ENCODE measurements around the gene SLC2A2. TPM values are rescaled to one million over a fixed set of nuclear protein-coding genes. Genes with fewer than 3 reads are reported as not detected.

Gene SLC2A2
- total RNA-seq, 3 donors from 2014 or later, result not detected

GRCh38 chr3:171038342-171038741 is 11.8 kb upstream of the SLC2A2 start:
- Histone ChIP-seq H3K27me3 (no peaks in the 10 kb centered on the region), H3K4me1 (no peaks in the 10 kb centered on the region), H3K27ac (no peak overlapping the region), H3K4me3 (no peak overlapping the region), H3K36me3 (no peaks in the 10 kb centered on the region), H3K9me3 (no peaks in the 10 kb centered on the region)
- no peak for DNase-seq (ENCODE audit: low spot score in 2 of 2)
- intact Hi-C loops (cut with DNase I; ENCODE audit: low total_unique reads), result no loop called here
- TF ChIP-seq POLR2AphosphoS5 (IDR thresholded peaks at IDR 0.05) (no peak), CTCF (IDR thresholded peaks at IDR 0.05) (no peak)

GRCh38 chr3:171028779-171029232 is 2.3 kb upstream of the SLC2A2 start:
- H3K27me3 ChIP-seq, result no peaks in the 10 kb centered on the region
- intact Hi-C loops (cut with DNase I; ENCODE audit: low total_unique reads), result no loop called here
- TF ChIP-seq POLR2AphosphoS5 (IDR thresholded peaks at IDR 0.05), result no peak
- no peak for TF ChIP-seq POLR2A (IDR thresholded peaks at IDR 0.05)
- no peak for TF ChIP-seq CTCF (IDR thresholded peaks at IDR 0.05)
- DNase-seq (ENCODE audit: low spot score in 2 of 2), result no peak
- H3K27ac ChIP-seq, result no peak overlapping the region
- H3K4me1 ChIP-seq, result no peaks in the 10 kb centered on the region
- no peaks in the 10 kb centered on the region for H3K9me3 ChIP-seq
- H3K36me3 ChIP-seq, result no peaks in the 10 kb centered on the region
- peak overlapping the region; percentile 25 to 59 (median 40) for H3K4me3 ChIP-seq

GRCh38 chr3:171028025-171028778 is 1.7 kb upstream of the SLC2A2 start:
- H3K36me3 ChIP-seq, result no peaks in the 10 kb centered on the region
- H3K4me1 ChIP-seq, result no peaks in the 10 kb centered on the region
- no peaks in the 10 kb centered on the region for H3K9me3 ChIP-seq
- intact Hi-C loops (cut with DNase I; ENCODE audit: low total_unique reads), result no loop called here
- H3K4me3 ChIP-seq, result peak overlapping the region; percentile 25 to 59 (median 40)
- no peaks in the 10 kb centered on the region for H3K27me3 ChIP-seq
- DNase-seq (ENCODE audit: low spot score in 2 of 2), result no peak
- TF ChIP-seq CTCF (IDR thresholded peaks at IDR 0.05) (no peak), POLR2A (IDR thresholded peaks at IDR 0.05) (no peak), POLR2AphosphoS5 (IDR thresholded peaks at IDR 0.05) (no peak)
- H3K27ac ChIP-seq, result no peak overlapping the region

DNA sequence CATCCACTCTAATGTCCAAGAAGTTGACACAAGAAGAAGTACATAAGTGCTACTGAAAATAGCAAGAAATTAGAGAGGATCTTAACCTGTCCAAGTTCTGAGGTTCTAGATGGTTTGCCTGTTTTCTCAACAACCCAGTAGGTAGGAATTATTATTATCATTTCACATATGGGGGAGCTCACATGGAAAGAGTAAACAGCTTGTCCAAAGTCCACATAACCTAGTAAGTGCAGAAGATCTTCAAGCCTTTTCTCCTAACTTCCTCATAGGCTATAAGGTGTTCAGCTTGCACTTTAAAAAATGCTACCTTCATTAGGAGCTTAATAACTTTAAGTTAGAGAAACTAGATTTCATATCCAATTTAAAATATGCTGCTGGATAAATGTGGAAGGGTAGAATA is 3.0 kb downstream of the SLC2A2 start:
- DNase-seq (ENCODE audit: low spot score in 2 of 2), result no peak
- H3K27me3 ChIP-seq, result no peaks in the 10 kb centered on the region
- intact Hi-C loops (cut with DNase I; ENCODE audit: low total_unique reads), result no loop called here
- H3K4me1 ChIP-seq, result no peaks in the 10 kb centered on the region
- no peaks in the 10 kb centered on the region for H3K9me3 ChIP-seq
- no peak for TF ChIP-seq CTCF (IDR thresholded peaks at IDR 0.05)
- TF ChIP-seq POLR2A (IDR thresholded peaks at IDR 0.05), result no peak
- no peak for TF ChIP-seq POLR2AphosphoS5 (IDR thresholded peaks at IDR 0.05)
- H3K4me3 ChIP-seq, result no peak overlapping the region
- H3K36me3 ChIP-seq, result no peaks in the 10 kb centered on the region
- H3K27ac ChIP-seq, result no peak overlapping the region

DNA sequence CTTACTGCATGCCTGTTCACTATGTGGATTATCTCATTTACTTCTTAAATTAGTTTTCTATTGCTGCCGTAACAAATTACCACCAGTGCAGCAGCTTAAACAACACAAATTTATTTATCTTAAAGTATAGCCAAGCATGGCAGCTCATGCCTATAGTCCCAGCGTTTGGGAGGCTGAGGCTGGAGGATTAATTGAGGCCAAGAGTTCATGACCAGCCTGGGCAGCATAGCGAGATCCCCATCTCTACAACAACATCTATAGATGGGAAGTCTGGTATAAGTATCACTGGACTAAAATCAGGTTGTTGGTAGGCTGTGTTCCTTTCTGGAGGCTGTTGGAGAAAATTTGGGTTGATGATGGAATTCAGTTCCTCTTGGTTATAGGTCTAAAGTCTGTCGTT is 5.1 kb downstream of the SLC2A2 start:
- H3K9me3 ChIP-seq, result no peaks in the 10 kb centered on the region
- intact Hi-C loops (cut with DNase I; ENCODE audit: low total_unique reads), result no loop called here
- H3K27me3 ChIP-seq, result no peaks in the 10 kb centered on the region
- H3K4me1 ChIP-seq, result no peaks in the 10 kb centered on the region
- H3K36me3 ChIP-seq, result no peaks in the 10 kb centered on the region
- no peak for DNase-seq (ENCODE audit: low spot score in 2 of 2)
- H3K4me3 ChIP-seq, result no peak overlapping the region
- no peak overlapping the region for H3K27ac ChIP-seq
- TF ChIP-seq POLR2A (IDR thresholded peaks at IDR 0.05), result no peak
- no peak for TF ChIP-seq CTCF (IDR thresholded peaks at IDR 0.05)
- TF ChIP-seq POLR2AphosphoS5 (IDR thresholded peaks at IDR 0.05), result no peak
